ENCODE data around the gene CSMD2.

The CSMD2 gene

DNA sequence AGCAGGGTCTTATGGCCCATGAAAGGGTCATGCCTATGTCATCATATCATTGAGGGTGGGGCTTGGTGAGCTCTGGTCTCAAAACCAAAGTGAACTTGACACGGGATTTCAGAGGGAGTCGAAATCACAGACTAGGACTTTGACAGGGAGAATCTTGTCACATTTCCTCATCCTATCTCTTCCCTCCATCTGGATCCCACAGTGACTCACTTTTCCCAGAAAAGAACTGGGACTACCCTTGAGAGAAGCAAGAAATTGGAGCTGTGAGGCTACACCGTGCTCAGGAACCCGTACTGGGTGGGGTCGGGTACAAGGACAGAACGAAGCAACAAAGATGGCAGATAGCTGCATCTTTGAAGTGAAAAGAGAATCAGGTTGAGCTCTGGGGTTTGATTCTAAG is 623.1 kb downstream of the CSMD2 start:
- H3K4me3 ChIP-seq (ENCODE audit: control insufficient read depth, low read depth, low read length), result no peak overlapping the region
- TF ChIP-seq, protein P1, sequence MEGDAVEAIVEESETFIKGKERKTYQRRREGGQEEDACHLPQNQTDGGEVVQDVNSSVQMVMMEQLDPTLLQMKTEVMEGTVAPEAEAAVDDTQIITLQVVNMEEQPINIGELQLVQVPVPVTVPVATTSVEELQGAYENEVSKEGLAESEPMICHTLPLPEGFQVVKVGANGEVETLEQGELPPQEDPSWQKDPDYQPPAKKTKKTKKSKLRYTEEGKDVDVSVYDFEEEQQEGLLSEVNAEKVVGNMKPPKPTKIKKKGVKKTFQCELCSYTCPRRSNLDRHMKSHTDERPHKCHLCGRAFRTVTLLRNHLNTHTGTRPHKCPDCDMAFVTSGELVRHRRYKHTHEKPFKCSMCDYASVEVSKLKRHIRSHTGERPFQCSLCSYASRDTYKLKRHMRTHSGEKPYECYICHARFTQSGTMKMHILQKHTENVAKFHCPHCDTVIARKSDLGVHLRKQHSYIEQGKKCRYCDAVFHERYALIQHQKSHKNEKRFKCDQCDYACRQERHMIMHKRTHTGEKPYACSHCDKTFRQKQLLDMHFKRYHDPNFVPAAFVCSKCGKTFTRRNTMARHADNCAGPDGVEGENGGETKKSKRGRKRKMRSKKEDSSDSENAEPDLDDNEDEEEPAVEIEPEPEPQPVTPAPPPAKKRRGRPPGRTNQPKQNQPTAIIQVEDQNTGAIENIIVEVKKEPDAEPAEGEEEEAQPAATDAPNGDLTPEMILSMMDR (IDR thresholded peaks at IDR 0.05; ENCODE audit: control insufficient read depth, insufficient read depth, low read depth, low read length, missing control alignments), result no peak
- no peak for DNase-seq (ENCODE audit: low read depth)

DNA sequence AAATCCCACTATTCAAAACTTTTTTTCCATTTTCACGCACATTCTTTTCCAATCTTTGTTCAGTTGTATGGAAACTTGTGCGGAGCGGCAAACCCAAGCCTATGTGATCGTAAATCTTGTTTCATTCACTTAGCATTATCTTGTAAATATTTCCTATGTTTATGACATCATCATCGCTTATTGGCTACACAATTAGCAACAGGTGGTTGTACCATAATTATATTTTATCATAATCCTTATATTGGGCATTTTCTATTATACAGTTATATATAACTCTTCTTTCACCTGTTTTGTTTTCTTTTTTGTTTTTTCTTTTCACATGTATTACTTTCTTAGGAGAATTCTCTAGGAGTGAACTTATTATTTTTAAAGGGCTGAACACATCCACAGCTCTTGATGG is 627.1 kb downstream of the CSMD2 start:
- DNase-seq (ENCODE audit: low read depth), result no peak
- TF ChIP-seq, protein P1 (IDR thresholded peaks at IDR 0.05; ENCODE audit: control insufficient read depth, insufficient read depth, low read depth, low read length, missing control alignments), result no peak
- no peak overlapping the region for H3K4me3 ChIP-seq (ENCODE audit: control insufficient read depth, low read depth, low read length)

DNA sequence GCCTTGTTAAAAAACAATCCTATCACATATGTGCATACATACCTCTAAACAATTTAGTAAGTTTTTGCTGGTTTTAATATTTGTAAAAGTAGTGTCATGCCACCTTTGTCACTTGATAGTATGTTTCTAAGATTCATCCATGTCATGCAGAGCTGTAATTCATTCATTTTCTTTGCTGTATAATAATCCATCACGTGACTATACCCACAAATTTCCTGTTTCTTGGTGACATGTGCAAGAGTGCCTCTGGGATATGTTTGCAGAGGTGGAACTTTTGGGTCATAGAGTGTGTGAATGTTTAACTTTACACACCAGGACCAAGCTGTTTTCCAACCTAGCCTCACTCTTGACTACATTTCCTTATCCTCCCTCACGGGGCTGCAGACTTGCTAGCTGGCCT is 629.7 kb downstream of the CSMD2 start:
- TF ChIP-seq, protein P1 (IDR thresholded peaks at IDR 0.05; ENCODE audit: control insufficient read depth, insufficient read depth, low read depth, low read length, missing control alignments), result no peak
- DNase-seq (ENCODE audit: low read depth), result no peak

DNA sequence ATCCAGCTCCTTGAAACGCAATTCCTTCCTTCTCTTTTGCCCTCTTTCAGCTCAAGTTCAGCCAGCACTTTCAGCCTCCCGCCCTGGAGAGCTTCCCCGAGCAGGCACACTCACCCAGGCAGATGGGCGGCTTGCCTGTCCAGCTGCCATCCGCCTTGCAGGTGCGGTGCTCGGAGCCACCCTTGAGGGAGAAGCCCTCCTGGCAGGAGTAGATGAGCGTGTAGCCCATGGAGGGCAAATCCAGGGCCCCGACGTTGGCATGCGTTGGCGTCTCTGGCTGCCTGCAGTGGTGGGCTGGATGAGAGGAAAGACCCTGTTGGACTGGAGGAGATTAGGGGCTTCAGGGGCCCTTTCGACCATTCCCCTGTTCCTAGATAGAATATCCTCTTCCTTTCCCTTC is 632.1 kb downstream of the CSMD2 start:
- TF ChIP-seq, protein P1 (IDR thresholded peaks at IDR 0.05; ENCODE audit: control insufficient read depth, insufficient read depth, low read depth, low read length, missing control alignments), result no peak
- DNase-seq (ENCODE audit: low read depth), result no peak
- H3K4me3 ChIP-seq (ENCODE audit: control insufficient read depth, low read depth, low read length), result no peak overlapping the region

More for the DNA sequence above, 629.7 kb downstream of the CSMD2 start:
- no peak overlapping the region for H3K4me3 ChIP-seq (ENCODE audit: control insufficient read depth, low read depth, low read length)

DNA sequence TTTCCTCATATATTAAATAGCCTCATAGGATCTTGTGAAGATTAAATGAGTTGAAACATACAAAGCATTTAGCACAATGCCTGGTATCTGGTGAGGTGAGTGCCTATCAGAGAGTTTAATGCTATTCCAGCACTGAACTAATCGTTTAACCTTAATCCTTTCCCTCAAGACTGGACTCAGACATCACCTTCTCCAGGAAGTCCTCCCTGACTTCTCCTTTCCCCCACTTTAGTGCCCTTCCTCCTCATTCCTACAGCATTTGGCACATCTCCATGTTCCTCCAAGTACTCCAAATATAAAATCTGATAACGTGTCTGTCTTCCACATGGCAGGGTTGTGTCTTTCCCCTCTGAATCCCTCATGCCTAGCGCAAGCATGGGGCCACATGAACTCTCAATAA is 632.8 kb downstream of the CSMD2 start:
- TF ChIP-seq, protein P1 (IDR thresholded peaks at IDR 0.05; ENCODE audit: control insufficient read depth, insufficient read depth, low read depth, low read length, missing control alignments), result no peak
- no peak for DNase-seq (ENCODE audit: low read depth)

DNA sequence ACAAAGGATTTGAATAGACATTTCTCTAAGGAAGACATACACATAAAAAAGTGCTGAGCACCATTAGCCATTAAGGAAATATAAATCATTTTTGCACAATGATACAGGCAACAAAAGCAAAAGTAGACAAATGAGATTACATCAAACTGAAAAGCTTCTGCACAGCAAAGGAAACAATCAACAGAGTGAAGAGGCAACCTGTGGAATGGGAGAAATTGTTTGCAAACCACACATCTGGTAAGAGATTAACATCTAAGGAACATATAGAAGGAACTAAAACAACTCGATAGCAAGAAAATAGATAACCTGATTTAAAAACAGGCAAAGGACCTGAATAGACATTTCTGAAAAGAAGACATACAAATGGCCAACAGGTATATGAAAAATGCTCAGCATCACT is 635.1 kb downstream of the CSMD2 start:
- TF ChIP-seq, protein P1 (IDR thresholded peaks at IDR 0.05; ENCODE audit: control insufficient read depth, insufficient read depth, low read depth, low read length, missing control alignments), result no peak
- no peak for DNase-seq (ENCODE audit: low read depth)
- H3K4me3 ChIP-seq (ENCODE audit: control insufficient read depth, low read depth, low read length), result no peak overlapping the region

More for the DNA sequence above, 632.8 kb downstream of the CSMD2 start:
- no peak overlapping the region for H3K4me3 ChIP-seq (ENCODE audit: control insufficient read depth, low read depth, low read length)

DNA sequence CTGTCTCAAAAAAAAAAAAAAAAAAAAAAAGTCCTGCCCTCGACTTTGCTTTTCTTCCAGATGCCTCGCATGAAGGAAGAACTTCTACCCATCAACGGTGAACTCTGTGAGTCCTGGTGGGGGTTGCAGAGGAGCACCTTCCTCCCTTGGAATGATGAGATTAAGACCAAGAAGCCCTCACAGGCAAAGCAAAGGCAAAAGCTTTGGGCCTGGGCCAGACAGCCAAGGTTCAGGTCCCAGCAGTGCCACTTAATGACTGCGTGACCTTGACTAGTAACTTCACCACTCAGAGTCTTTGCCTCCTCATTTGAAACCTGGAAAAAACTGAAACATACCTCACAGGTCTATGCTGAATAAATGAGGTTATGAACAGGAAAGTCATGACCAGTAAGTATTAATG is 637.1 kb downstream of the CSMD2 start:
- no peak for DNase-seq (ENCODE audit: low read depth)
- TF ChIP-seq, protein P1 (IDR thresholded peaks at IDR 0.05; ENCODE audit: control insufficient read depth, insufficient read depth, low read depth, low read length, missing control alignments), result no peak
- no peak overlapping the region for H3K4me3 ChIP-seq (ENCODE audit: control insufficient read depth, low read depth, low read length)
